ENCODE results near the gene MCEE. TPM values are rescaled to one million over a fixed set of nuclear protein-coding genes. Genes with fewer than 3 reads are reported as not detected.

MCEE gene
- polyA plus RNA-seq, 1 of the 3 experiments (the other 2 are of a cell fraction) = 6.2 TPM

Small RNA genes lying within 50 kb of the gene (small RNA-seq; reads per million reads assigned to genes)
- gene AC007881.1 = 0 reads per million in 7 experiments

Other genes starting within 250 kb of the MCEE start
- 4.3 and 4.4 TPM in 2 replicates for gene VAX2, start 229.7 kb downstream of the MCEE start, polyA plus RNA-seq (2012; rRNA removed)
- gene ATP6V1B1, start 194.3 kb downstream of the MCEE start, polyA plus RNA-seq (2012; rRNA removed) = 4.9 and 6.1 TPM in 2 replicates
- 0.29 and 0.58 TPM in 2 replicates for gene ANKRD53, start 151.6 kb downstream of the MCEE start, polyA plus RNA-seq (2012; rRNA removed)
- gene TEX261, start 135.4 kb downstream of the MCEE start, polyA plus RNA-seq (2012; rRNA removed) = 44.3 and 58.7 TPM in 2 replicates
- gene NAGK, start 61.6 kb downstream of the MCEE start, polyA plus RNA-seq (2012; rRNA removed) = 74.8 and 83.6 TPM in 2 replicates
- 8.7 and 9.2 TPM in 2 replicates for gene MPHOSPH10, start 405 bp upstream of the MCEE start, polyA plus RNA-seq (2012; rRNA removed)
- 0.20 and 0.23 TPM in 2 replicates for gene PAIP2B, start 96.9 kb upstream of the MCEE start, polyA plus RNA-seq (2012; rRNA removed)
- 28.1 and 32.2 TPM in 2 replicates for gene ZNF638, start 201.6 kb upstream of the MCEE start, polyA plus RNA-seq (2012; rRNA removed)